Right forelimb (tissue), 1 donor: Measurements from ENCODE around the gene GYPC.
"Not testable (repeated sequence)": the region's sequence is repeated elsewhere in the genome, so short reads cannot be mapped to it uniquely, and the experiment has no call there.

Experiments used
- DNase-seq: peaks from one replicate; pipeline ENCODE4 v3.0.0-alpha.2; 2018

Gene GYPC, protein sequence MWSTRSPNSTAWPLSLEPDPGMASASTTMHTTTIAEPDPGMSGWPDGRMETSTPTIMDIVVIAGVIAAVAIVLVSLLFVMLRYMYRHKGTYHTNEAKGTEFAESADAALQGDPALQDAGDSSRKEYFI

DNA sequence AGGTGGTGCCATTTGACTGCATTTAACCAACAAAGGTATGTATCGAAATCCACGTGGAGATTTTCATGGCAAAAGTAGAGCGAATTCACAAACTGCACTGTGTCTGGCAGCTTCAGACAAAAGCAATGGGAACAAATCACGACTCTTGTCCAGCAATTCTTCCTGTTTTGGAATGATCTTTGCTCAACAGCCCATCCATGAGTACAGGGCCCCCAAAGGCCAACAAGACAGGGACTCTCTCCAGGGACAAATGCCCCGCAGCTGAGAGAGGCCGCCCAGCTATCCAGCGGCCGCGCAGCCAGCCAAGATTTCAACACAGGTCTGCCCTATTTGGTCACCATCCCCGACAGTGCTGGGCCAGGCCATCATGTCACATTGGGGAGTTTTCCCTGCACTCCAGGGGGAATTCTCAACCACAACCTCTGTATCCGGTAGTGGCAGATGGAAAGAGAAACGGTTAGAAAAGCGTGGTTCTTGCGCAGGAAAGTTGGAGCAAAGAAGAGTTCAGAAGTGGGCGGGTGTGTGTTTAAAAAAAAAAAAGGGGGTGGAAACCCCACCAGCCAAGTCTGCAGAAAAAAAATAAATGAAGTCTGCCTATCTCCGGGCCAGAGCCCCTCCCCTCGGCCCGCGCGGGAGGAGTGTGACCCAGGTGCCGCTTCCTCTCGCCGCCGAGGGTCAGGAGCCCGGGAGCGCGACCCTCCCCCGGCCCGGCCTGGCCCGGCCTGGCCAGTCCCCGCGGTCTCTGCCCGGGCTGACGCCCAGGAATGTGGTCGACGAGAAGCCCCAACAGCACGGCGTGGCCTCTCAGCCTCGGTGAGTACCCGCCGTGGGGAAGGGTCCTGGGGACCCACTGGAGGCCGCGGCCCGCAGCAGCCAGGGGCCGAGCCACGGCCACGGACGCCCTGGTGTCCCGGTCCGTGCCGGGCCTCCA lies at the start of gene GYPC:
Gene GYPC, plus strand, starts transcription at position 659 of the 931 bp plus-strand sequence. Its CDS starts 106 bp downstream, at position 765.
- DNase-seq = peak; percentile 67

DNA sequence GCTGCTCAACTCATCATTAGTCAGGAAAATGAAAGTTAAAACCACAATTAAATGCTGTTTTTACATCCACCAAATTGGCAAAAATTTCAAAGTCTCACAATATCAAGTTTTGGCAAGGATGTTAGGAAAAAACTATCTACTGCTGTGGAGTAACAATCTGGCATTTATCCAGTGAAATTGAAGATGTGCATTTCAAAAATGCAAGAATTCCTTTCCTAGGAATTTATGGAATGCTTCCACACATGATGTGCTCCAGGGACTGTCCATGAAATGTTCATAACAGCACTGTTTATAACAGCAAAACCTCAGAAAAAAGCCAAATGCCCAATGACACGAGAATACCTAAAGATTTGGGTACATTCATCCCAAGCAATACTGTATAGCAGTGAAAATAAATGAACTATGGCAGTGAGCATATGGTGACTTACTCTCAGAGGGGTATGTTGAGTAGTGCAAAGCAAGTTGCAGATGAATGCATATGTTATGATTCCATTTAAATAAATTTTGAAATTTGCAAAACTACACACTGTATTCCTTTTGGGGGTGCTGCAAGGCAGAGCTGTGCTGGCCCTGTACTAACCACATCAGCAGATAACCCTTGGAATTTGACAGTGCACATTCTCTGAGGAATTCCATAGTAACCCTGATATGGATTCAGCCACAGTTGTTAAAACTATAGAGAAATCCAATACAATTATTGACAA lies 41.3 kb upstream of the GYPC start:
- DNase-seq = no peak

DNA sequence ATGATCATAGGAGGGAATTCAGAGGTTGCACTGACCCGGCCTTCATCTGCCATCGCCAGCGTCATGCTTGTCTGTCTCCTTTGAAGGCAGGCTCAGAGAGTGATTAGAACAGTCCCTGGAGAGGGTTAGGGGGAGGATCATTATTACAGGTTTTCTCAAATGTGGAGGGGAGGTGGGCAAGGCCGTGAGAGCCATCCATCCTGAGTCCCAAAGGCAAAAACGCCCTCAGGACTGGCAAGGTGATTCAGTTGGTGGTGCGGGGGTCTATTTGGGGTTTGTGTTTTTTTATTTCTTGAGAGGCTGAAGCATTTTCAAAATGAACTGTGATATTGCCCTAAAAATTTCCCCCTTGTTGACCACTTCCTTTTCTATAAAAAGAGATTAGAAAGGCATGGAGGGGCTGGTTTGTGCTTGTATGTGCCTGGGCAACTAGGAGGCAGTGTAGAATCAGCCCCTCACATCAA lies 39.3 kb upstream of the GYPC start:
- no peak for DNase-seq

DNA sequence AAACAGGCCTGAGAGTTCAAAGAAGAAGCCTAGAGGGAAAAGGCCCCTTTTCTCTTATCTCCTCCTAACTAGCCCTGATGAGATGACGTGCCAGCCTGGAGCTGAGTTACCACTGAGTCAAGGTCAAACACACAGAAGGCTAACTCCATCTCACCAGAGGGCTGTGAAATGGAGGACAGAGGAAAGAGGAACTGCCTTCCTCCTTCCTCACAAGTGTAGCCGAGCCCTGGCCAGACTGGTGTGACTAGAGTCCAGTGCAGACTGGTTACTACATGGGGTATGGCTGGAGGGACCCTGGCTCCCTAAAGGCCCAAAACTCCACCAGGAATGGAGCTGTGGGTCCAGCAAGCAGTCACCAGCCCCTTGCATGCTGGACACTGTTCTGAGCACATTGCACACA lies 35.7 kb upstream of the GYPC start:
- DNase-seq = no peak

DNA sequence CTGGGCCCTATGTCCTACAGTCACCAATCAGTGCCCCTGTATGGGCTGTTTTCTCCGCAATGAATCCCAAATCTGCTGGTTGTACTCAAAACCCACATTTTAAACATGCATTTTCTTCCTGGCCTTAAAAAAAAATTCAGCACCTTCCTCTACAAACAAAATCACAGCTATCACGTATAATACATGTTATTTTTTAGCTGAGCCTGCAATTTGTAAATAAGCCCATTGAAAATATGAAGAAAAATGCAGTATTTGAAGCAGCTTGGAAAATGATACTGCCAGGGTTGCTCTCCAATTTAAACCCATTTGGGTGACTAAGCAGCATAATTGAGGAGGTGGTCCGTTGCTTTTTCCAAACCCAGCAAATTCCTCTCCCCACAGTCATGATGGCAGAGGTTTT lies 33.0 kb upstream of the GYPC start:
- DNase-seq = no peak

DNA sequence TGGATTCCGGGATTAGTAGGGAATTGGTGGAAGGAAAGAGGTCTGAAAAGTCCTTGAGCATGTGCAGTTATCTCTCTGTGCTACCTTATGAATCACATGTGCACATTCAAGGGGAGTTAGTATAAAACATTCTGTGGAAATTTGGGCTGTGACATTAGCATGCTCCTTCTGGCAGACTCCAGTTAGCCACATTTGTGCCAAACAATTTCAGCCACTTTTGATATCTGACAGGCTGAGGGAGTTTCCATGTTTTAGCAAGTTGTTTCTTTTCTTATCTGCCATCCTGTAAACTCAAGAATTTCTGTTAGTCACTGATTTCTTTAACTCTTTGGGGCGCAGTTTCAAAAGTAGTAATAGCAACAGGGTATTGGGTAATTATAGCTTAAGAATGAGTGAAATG lies 28.3 kb upstream of the GYPC start:
- DNase-seq = no peak

DNA sequence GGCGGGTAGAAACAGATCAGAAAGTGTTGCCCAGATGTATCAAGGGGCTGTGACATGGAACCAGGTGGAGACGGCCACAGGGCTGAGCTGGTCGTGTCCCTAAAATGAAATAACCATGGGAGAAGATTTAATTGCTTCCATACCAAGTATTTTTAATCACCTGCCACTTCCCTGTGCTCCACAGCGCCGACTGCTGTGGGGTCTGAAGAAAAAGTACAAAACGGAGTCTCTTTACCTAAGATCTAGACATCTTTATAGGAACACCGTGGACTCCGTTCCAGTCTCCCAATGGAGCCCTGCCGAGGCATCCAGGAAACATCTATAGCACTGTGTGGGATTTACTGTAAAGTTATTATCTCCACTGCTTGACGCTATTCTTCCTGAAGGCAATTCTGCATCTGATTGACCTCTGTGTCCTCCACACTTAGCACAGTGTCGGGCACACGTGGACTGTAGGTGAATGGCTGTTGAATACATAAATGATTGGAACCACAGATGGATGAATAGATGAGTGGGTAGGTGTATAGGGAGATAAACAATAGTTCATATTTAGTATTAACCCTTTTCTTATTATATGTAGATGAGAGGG lies 21.6 kb upstream of the GYPC start:
- no peak for DNase-seq

DNA sequence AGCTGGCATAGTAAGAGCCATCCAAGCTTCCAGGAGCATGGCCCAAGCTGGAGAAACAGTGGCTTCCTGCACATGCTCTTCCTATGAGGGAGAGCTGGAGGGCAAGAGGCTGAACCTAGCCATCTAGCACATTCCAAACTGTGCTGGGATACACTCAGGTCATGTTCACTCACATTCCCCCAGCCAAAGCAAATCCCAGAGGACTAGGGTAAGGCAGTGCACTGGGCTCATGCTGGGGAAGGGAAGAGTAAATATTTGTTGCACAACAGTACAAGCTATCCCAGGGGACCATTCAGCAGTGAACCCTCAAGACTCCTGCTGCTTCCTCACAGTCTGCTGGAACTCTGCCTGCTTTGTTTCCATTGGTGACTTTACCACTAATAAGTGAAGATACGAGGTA lies 20.7 kb upstream of the GYPC start:
- no peak for DNase-seq

DNA sequence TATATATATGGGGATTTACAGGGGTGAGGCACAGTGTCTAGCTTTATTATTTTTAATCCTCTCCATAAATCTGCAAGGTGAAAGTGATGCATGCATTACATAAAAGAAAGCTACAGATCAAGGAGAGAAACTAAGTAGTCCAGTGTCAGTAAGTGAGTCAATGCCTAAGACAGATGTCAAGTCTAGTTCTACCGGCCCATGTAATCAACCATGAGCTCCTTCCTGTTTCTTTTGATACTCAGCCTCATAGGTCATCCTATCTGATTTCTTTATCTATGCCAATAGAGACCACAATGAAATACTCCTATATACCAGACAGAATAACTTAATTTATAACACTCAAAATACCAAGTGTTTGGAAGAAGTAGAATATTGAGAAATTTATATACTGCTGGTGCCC lies 20.2 kb upstream of the GYPC start:
- no peak for DNase-seq

DNA sequence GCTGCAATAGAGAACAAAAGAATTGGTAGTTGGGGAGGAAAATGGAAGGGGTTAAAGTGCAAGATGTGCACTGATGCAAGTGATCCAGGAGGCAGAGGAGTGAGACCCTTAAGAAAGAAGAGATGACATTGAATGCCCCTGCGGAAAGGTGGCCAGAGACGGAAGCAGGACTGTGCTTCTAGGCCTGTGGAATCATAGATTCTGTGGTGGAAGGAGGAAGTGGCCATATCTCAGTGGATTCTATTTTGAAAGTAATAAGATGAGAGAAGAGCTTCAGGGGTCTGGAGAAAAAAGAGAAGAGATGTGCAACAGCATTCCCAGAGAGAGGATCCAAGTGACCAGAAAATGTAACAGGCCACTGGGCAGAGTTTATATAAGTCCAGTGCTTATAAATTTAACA lies 18.6 kb upstream of the GYPC start:
- no peak for DNase-seq

DNA sequence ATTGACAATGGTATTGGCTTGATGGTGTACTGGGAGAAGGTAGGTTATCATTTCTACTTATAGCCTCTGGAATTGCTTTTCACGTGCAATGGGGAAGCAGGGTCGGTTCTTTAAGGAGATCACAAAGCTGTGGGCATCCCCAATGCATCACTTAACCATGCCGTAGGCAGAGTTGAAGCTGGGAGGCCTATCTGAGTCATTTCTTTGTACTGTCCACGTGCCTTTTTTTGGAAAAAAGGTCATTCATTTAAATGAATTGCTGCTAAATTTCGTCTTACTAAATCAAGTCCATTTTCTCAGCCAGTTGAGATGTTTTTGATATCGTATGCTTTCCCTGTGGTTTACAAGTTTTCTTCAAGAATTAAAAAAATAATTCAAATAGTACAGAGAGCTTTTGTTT lies 17.2 kb upstream of the GYPC start:
- no peak for DNase-seq

DNA sequence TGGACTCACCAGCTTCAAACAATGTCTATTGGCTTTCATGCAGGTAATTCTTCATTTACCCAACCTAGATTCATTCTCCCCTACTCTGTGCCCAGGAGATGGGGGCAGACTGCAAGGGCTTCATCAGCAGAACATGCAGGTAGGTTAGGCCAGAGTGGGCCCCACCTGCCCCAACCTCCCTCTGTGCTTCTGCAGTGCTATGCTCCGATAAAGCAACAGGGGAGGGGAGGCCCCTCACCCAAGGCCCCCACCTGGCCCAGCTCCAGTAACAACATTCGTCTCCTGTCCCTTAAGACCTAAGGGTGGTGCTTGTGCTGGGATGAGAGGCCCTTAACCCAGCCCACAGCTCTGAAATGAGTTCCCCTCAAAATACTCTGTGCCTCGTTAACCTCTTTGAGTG lies 16.7 kb upstream of the GYPC start:
- no peak for DNase-seq

DNA sequence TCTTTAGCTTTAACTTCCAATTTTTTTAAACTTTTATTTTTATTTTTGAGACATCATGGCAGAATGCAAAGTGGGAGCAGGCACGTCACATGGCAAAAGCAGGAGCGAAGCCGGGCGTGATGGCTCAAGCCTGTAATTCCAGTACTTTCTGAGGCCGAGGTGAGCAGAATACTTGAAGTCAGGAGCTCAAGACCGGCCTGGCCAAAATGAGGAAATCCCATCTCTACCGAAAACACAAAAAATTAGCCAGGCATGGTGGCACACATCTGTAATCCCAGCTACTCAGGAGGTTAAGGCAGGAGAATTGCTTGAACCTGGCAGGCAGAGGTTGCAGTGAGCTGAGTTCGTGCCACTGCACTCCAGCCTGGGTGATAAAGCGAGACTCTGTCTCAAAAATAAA lies 14.7 kb upstream of the GYPC start:
- DNase-seq = not testable (repeated sequence)

DNA sequence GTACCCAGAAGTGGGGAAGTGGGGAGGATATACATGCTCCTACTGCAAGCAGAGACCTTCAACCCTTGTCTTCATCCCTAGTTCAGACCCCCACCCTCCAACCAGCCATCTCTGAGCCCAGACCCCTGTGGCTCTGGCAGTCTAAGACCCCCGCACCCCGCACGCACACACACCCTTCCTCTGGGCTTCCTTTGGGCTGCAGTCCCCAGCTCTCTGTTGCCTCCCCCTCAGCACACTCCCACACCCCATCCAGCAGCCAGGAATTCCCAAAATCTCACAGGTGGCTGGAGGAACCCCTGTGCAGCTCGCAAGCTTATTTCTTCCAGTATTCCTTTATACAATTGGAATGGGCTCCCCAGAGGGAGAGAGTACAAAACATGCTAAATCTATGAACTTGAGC lies 13.9 kb upstream of the GYPC start:
- DNase-seq = no peak

DNA sequence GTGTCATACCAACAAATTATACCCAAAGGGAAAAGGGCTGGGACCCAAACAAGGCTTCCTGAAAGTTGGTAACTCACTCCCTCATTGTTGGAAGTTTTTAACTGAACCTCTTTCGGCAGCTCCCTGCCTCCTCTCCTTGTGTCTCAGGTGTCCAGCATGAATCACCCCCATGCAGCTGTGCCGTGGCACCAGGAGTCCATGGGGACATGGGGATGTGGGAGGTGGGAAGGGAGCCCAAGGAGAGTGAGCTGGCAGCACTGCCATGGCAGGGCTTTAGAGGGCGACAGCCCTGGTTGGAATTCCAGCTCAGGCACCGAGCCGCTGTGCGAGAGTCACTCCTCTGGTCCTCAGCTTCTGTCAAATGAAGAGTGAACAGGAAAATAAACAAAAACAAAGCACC lies 12.5 kb upstream of the GYPC start:
- DNase-seq = no peak

DNA sequence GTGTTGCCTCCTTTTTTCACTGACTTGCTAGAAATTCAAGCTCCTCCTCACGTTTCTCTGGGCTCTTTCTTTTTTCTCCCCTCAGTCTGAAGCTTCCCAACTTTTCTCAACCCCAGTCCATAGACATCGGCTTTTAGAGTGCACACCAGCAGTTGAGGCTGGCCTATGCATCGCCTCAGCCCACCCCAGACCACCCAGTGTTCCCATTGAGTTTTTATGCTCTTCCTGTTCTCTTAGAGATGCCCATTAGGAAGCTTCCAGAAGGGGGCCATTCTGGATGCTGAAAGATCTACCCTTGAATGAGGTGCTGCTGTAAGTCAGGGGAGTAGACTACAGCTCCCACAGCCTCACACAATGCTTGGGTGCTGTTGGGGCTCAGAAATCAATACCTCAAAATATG lies 12.0 kb upstream of the GYPC start:
- DNase-seq = no peak

DNA sequence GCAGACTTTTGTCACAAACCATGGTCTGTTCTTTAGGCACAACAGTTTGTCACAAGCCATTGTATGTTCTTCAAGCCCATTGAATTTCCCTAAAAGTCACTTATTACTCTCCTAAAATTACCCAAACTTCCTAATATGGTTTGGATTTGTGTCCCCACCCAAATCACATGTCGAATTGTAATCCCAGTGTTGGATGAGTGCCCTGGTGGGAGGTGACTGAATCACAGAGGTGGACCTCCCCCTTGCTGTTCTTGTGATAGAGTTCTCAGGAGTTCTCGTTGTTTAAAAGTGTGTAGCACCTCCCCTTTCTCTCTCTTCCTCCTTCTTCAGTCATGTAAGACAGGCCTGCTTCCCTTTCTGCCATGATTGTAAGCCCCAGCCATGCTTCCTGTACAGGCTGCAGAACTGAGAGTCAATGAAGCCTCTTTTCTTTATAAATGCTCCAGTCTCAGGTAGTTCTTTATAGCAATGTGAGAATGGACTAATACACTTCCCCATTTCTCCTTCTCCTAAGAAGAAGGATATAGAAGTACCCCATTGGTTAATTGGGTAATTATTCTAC lies 11.2 kb upstream of the GYPC start:
- no peak for DNase-seq

DNA sequence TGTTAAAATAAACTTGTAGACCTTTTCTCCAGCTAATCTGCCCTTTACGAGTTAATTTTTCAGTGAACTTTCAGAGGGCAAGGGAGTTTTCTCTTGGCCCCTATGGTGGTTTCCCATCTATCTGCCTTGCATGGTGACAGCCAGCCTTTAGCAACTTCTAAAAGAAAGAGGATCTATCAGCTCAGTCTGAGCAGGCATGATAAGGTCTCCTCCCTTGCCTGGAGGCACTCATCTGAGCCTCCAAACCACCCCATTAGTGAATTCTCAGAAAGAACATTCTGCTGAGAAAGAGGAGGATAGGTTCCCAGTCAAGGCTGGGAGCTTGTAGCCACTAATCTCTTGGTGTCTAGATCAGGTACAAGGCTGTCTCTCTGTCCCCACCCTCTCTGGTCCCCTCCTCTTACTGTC lies 10.7 kb upstream of the GYPC start:
- no peak for DNase-seq

DNA sequence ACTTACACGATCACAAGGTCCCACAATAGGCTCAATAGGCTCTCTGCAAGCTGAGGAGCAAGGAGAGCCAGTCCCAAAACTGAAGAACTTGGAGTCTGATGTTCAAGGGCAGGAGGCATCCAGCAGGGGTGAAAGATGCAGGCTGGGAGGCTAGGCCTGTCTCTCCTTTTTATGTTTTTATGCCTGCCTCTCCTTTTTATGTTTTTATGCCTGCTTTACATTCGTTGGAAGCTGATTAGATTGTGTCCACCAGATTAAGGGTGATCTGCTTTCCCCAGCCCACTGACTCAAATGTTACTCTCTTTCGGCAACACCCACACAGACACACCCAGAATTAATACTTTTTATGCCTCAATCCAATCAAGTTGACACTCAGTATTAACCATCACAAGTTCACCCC lies 9.9 kb upstream of the GYPC start:
- DNase-seq = no peak

DNA sequence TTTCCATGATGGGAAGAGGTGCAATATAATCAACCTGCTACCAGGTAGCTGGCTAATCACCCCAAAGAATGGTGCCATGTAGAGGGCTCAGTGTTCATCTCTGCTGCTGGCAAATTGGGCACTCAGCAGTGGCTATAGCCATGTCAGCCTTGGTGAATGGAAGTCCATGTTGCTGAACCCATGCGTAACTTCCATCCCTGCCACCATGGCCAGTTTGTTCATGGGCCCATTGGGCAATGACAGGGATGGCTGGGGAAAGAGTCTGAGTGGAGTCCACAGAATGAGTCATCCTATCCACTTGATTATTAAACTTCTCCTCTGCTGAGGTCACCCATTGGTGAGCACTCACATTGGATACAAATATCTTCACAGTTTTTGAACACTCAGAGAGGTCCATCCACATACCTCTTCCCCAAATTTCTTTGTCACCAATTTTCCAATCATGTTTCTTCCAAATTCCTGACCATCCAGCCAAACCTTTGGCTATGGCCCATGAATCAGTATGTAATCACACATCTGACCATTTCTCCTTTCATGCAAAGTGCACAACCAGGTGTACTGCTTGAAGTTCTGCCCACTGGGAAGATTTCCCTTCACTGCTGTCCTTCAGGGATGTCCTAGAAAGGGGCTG lies 8.1 kb upstream of the GYPC start:
- not testable (repeated sequence) for DNase-seq

DNA sequence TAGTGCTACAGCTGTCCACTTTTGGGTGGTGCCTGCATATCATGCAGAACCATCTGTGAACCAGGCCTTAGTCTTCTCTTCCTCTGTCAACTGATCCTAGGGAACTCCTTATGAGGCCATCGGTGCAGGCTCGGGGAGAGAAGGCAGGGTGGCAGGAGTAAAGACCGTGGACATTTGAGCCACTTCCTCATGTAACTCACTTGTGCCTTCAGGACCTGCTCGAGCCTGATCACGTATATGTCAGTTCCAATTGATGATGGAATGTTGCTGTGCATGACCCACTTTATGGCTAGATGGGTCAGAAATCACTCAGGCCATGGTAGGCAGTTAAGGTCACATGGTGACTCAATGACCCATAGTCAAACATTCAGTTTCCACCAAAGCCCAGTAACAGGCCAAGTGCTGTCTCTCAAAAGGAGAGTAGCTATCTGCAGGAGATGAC lies 7.6 kb upstream of the GYPC start:
- not testable (repeated sequence) for DNase-seq

DNA sequence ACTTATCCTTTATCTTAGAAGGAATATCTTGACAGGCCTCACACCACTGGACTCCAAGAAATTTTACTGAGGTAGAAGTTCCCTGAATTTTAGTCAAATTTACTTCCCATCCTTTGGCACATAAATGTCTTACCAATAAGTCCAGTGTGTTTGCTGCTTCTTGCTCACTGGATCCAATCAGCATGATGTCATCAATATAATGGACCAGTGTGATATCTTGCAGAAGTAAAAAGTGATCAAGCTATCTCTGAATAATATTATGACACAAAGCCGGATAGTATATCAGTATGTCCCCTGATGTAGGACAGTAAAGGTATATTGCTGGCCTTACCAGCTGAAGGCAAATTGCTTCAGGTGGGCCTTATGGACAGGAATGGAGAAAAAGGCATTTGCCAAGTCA lies 6.9 kb upstream of the GYPC start:
- DNase-seq = no peak

DNA sequence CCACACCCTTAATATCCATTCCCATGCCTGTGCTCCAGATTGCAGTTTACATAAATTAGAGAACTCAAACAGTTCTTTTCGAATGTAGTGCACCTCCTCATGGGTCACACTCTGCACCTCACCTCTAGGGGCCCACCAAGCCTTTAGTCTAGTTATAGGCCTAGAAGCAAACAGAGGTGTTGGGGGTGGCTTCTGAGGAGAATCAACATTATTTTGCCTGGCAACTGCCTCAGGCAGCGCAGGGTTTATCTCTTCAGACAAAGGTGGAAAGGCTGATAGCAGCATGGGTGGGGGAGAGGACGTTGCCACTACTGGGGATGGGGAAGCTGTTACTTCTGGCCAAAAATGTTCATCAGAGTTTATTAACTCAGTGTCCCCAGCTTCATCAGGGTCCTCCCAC lies 5.0 kb upstream of the GYPC start:
- no peak for DNase-seq
